ENCODE data around the gene DNASE2.
A peak's percentile ranks its signal among the peaks of the same experiment; 100 is the strongest.
"Not testable (repeated sequence)": the region's sequence is repeated elsewhere in the genome, so short reads cannot be mapped to it uniquely, and the experiment has no call there.

The DNASE2 gene

GRCh38 chr19:12864143-12864542 lies 17.1 kb downstream of the DNASE2 start:
- no peak for DNase-seq (ENCODE audit: low spot score)

DNA sequence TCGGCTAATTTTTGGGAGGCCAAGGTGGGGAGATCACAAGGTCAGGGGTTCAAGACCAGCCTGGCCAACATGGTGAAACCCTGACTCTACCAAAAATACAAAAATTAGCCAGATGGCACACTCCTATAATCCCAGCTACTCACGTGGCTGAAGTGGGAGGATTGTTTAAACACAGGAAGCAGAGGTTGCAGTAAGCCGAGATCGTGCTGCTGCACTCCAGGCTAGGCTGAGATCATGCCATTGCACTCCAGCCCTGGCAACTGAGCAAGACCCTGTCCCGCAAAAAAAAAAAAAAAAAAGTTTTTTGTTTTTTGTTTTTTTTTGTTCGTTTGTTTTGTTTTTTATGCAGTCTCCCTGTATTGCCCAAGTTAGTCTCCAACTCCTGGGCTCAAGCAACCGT lies 21.7 kb downstream of the DNASE2 start:
- no peak for DNase-seq (ENCODE audit: low spot score)

- DNase-seq (ENCODE audit: low spot score) = no peak
Observed at GRCh38 chr19:12858041-12858928, 23.0 kb downstream of the DNASE2 start.

GRCh38 chr19:12856653-12857052 lies 24.6 kb downstream of the DNASE2 start:
- no peak for DNase-seq (ENCODE audit: low spot score)

DNA sequence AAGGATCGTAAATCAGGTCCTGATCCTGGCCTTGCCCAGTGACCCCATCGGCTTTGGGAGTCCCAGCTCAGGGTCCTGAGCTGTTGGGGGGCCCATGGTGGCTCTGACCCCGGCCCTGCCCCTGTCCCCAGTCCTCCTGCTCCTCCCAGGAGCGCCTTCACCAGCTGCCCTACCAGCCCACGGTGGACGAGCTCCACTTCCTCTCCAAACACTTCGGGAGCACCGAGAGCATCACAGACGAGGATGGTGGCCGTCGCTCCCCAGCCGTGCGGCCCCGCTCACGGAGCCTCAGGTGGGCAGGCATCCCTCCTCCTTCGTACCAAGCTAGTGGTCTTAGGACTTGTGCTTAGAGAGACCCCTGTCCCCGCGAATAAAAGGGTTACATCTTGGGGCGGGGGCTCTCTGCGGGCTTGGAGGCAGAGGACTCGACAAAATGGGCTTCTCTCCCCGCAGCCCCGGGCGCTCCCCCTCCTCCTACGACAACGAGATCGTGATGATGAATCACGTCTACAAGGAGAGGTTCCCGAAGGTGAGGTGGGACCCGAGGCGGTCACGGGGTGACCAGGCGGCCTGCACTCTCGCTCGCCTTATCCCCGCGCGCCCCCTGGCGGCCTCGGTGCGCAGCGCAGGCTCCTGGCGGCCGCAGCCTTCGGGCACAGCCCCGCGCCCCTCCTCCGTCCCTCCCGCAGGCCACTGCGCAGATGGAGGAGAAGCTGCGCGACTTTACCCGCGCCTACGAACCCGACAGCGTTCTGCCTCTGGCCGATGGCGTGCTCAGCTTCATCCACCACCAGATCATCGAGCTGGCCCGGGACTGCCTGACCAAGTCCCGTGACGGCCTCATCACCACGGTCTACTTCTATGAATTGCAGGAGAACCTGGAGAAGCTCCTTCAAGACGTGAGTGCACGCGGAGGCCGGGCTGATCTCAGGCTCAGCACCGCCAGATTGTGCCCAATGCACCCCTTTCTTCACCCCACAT lies 33.8 kb downstream of the DNASE2 start:
- DNase-seq (ENCODE audit: low spot score) = peak; percentile 59

DNA sequence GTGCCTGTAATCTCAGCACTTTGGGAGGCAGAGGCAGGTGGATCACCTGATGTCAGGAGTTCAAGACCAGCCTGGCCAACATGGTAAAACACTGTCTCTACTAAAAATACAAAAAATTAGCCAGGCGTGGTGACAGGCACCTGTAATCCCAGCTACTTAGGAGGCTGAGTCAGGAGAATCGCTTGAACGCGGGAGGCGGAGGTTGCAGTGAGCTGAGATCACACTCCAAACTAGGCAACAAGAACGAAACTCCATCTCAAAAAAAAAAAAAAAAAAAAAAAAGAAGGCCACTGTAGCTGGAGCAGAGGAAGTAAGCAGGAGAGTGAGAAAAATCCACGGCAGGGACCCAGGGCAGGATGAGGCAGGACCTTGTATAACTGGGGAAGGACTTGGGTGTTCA lies 34.6 kb downstream of the DNASE2 start:
- DNase-seq (ENCODE audit: low spot score) = not testable (repeated sequence)

GRCh38 chr19:12843999-12844732 lies 37.1 kb downstream of the DNASE2 start:
- DNase-seq (ENCODE audit: low spot score) = no peak

GRCh38 chr19:12843328-12843727 lies 37.9 kb downstream of the DNASE2 start:
- no peak for DNase-seq (ENCODE audit: low spot score)

- no peak for DNase-seq (ENCODE audit: low spot score)
Observed at GRCh38 chr19:12842511-12842910, 38.7 kb downstream of the DNASE2 start.

DNA sequence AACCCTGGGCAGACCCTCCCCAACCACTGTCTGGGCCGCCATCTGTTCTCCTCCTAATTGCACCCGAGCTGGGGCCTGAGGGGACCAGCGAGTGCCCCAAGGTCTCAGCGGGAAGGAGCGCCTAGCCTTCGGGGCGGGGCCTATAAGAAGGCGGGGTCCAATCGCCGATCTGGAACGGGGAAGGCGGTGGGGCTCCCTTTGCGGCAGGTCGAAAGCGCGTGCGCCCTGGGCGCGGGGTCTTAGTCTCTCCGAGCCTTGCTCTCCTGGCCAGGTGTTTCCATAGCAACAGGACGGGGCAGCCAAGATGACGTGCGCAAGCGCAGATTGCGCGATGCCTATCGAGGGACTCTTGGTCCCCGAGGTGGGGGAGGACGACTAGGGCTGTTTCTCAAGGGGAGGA lies 40.2 kb downstream of the DNASE2 start:
- DNase-seq (ENCODE audit: low spot score) = no peak

GRCh38 chr19:12840091-12841079 lies 40.9 kb downstream of the DNASE2 start:
- no peak for DNase-seq (ENCODE audit: low spot score)

DNA sequence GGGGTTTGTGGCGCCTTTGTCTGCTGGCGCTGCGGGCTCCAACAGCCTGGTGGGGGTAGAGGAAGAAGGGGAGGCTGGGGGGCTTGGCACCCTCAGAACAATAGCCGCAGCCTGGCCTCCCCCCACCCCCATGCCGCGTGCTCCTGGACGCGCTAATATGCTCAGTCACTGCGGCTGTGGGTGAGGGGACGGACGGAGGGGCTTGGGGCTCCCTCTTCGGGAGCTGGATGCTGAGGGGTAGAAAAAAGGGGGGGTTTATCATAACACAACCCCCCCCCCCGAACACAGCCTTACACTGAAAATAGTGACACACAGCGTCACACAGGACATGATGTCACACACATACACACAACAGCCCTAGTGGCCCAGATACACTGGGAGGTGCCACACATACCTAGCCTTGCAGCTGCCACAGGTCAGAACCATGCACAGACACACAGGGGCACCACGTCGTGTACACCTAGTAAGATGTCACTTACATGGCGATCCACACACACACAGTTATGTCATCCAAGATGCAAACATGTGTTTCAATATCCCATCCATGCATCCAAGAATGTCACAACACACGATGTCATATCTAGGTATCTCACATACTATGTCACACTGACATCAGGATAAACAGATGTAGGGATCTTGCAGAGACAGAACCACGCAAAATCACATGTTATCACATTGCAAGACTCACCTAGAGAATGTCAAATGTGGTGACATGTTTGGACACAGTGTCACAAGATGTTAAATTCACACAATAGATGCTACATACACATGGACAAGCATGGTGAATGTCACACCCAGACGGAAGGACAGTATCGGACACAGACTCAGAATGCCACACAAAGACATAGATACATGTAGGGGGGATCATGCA lies 42.1 kb downstream of the DNASE2 start:
- no peak for DNase-seq (ENCODE audit: low spot score)

- DNase-seq (ENCODE audit: low spot score) = peak; percentile 20
Observed at GRCh38 chr19:12838182-12838885, 42.9 kb downstream of the DNASE2 start, which contains the start of gene MAST1. TSS of gene MAST1 (plus strand) at chr19:12838515. CDS start at chr19:12838573, 58 bp downstream.

DNA sequence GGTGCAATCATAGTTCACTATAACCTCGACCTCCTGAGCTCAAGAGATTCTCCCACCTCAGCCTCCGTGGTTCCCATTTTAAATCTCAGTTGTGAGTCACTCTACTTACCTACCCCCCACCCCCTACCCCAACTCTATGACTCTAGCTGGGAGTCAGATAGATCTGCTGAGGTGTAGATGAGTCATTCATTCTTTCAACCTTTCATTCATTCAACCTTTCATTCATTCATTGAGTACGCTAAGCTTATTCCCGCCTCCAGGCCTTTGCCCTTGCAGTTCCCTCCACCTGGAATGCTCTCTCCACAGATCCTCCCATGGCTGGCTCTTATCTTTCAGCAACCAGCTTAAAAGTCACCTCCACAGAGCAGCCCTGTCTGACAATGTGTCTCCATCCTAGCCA lies 44.0 kb downstream of the DNASE2 start:
- no peak for DNase-seq (ENCODE audit: low spot score)

DNA sequence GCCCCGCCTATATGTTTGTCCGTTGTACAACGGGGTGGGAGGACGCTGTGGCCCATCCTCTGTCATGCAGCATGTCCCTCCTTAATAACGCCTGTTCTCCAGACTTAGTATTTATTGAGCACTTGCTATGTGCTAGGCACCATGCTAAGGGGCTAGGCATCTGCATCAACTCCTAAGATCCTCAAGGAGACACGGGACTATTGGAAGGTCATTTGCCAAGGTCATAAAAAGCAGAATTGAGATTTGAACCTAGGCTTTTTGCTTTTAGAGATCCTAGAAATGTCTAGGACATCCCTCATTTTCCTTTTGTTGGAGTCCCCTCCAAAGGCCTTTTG lies 44.8 kb downstream of the DNASE2 start:
- no peak for DNase-seq (ENCODE audit: low spot score)

DNA sequence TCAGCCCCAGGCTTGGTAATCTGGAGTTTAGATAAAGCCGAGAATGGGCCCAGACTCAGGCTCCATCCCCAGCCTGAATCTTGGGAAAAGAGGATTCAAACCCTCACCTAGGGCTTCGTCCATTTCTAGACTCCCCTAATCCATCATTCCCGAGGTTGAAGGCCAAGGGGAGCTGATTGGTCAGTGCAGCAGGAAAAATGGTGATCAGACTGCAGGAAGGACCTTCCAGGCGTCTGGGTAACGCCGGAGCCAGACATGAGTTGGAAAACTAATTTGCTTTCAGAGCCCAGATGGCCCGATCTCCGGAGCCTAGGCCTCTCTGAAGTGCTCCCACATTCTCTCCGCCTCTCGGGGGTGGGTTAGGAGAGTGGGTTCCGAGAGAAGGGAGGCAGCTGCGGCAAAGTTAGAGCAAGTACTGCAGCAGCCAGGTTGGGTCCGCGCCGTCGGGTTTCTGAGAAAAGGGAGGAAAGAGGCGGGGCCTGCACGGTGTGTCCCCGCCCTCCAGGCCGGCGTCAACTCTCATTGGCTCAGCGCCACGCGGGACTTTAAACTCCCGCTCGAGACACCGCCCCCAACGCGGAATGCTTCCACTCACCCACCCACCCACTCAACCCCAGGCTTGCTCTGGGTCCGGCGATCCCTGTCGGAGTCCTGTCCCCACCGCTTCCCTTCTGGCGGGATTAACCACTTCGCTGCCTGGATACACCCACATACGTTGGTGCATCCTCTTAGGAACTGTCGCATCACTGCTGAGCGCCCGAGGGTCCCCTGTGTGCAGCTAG lies 46.1 kb downstream of the DNASE2 start:
- DNase-seq (ENCODE audit: low spot score) = no peak

DNA sequence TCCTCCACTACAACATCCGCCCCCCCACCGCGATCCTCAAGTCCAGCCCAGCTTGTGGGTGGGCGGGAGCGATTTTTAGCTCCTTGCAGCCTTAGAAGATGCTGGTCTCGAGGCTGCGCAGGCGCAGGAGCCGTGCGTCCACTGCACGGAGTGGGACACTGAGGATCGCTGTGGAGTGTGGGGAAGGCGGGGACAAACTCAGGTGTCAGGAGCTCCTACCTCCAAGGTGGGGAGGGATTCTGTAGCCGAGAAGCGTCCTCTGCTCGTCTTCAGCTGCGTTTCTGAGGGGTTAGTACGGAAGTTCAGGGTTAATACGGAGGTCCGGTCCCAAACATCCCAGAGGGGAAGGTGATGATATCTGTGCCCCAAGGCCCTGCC lies 46.7 kb downstream of the DNASE2 start, which contains the start of gene RTBDN:
RTBDN (minus strand) TSS at position 14 of the 378 bp plus-strand sequence. CDS start 4,600 bp downstream, outside the sequence.
- no peak for DNase-seq (ENCODE audit: low spot score)
